Muscle of leg (tissue), 11 donors: Measurements from ENCODE around the gene DLG2. TPM values are rescaled to one million over a fixed set of nuclear protein-coding genes. Genes with fewer than 3 reads are reported as not detected.

Source experiments
- DNase-seq: peaks from one replicate; pipeline ENCODE4 v3.0.0; 2013
- H3K27ac ChIP-seq: one replicate; pipeline ENCODE4 v1.5.1; 2013; ENCODE audit warnings: mild to moderate bottlenecking, low read length, control low read depth
- H3K27me3 ChIP-seq: one replicate; pipeline ENCODE4 v1.6.1; 2013; ENCODE audit warnings: low read length; ENCODE audit not compliant: control insufficient read depth, insufficient read depth
- H3K36me3 ChIP-seq: one replicate; pipeline ENCODE4 v1.6.1; 2013; ENCODE audit warnings: low read length; ENCODE audit not compliant: control insufficient read depth, insufficient read depth
- H3K4me1 ChIP-seq: one replicate; pipeline ENCODE4 v1.6.1; 2013; ENCODE audit warnings: low read length; ENCODE audit not compliant: control insufficient read depth, insufficient read depth
- H3K4me3 ChIP-seq: one replicate; pipeline ENCODE4 v1.5.1; 2013; ENCODE audit warnings: low read length, control low read depth
- H3K9me3 ChIP-seq: replicated peaks from 2 replicates; pipeline ENCODE4 v1.6.1; 2013; ENCODE audit warnings: low read depth, low read length; ENCODE audit not compliant: control insufficient read depth
- WGBS: methylation state at CpG from one replicate; pipeline ENCODE4 v1.1.5; 2013; ENCODE audit warnings: missing lambda C conversion rate; ENCODE audit not compliant: insufficient coverage; 5-methylcytosine and 5-hydroxymethylcytosine counted together
- polyA plus RNA-seq, 8 donors: library from polyadenylated mRNA; unstranded; fragments of 120-200 nt; gene quantifications; one replicate each; pipeline versions ENCODE4 v1.2.1 to v1.2.3, GENCODE V29; 2013; ENCODE audit warnings: inconsistent platforms in 1 of 8, low replicate concordance in 1 of 8; ENCODE audit not compliant: insufficient read length in 8 of 8, insufficient read depth in 1 of 8
- total RNA-seq: library from RNA; stranded (reverse); fragments of 120-200 nt; gene quantifications from one replicate; pipeline ENCODE4 v1.2.4, GENCODE V29; 2013

DLG2 gene
- total and polyA plus RNA-seq, 9 donors = 6.4 to 19.3 (median 11.0) TPM

DNA sequence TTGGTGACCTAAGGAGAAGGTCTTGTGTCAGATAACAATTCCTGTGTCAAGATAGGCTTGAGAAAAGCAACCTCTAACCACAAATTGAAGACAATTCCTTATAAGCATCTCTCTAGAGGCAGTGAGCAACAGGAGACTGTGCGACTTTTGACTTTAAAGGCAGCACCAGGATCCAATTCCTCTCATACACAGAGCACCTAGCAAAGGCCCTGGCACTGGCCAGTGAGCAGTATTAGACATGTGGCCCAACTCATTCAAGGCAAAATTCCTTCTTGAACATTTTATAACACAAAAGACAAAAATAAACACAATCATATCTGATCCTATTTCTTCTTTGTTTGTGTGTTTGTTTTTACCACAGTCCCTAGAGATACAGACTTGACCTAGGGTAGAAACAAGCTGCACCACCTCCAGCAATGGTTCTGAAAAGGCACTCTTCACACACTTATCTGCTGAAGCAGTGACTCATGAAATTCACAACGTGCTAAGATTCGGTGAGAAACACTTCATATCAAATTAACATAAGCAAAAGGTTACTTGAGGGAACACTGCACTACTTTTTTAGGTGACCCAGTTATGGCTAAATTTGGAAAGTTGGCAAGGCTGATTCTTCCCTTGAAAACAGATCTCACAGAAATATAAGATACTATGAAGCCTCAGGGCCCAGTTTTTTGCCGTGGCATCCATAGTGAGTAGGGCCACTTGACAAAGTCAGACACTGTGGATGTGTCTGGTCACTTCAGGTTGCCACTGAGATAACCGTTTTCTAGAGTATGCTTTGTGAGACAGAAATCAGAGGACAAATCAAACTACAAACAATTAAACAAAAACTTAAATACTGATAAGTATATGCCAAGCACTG is 1018.9 kb downstream of the DLG2 start:
- no peak for DNase-seq
- H3K27ac ChIP-seq = no peak overlapping the region

DNA sequence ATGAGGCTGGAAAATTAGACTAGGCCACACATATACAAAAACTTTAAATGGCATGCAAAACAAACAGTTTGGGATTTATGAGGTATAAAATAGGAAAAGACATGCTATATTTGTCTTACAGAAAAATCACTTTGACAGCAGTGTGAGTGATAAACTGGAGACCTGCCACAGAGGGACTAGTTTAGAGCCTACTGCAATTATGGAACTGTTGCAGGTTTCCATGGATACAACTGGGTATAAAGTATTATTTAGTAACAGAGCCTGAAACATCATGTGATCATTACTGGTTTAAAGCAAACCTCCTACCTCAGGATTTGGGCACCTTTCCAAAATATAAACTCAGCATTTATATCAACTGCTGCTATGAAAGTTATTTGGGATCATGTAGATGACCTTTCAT is 1032.5 kb downstream of the DLG2 start:
- no peaks in the 10 kb centered on the region for H3K36me3 ChIP-seq
- H3K27me3 ChIP-seq = no peaks in the 10 kb centered on the region
- no peaks in the 10 kb centered on the region for H3K4me1 ChIP-seq
- H3K9me3 ChIP-seq = no peaks in the 10 kb centered on the region
- H3K27ac ChIP-seq = no peak overlapping the region
- peak; percentile 1 for DNase-seq
- no peak overlapping the region for H3K4me3 ChIP-seq

More for the DNA sequence above, 1018.9 kb downstream of the DLG2 start:
- Histone ChIP-seq H3K9me3 (no peaks in the 10 kb centered on the region), H3K27me3 (no peaks in the 10 kb centered on the region), H3K4me3 (no peak overlapping the region), H3K36me3 (no peaks in the 10 kb centered on the region), H3K4me1 (no peaks in the 10 kb centered on the region)
- 100% methylated on average over 1 of the region's 5 CpGs for WGBS

DNA sequence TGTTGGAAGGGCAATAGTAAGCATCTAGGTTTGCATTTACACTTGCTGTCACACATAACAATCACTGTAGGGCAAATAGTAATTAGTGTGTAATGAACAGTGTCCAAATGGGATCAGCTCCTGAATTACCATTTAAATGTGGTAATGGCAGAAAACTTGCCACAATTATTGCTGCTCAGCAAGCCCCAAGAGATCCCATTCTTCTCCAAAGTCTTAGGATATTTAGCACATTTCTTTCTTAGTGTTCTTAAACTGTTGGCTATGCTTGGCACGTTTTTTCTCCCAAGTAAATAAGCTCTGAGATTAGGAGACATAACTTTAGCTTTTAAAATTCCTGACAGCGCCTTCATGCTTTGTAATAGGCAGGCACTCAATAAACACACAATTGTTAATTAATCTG is 1037.0 kb downstream of the DLG2 start:
- Histone ChIP-seq H3K27me3 (no peaks in the 10 kb centered on the region), H3K4me3 (no peak overlapping the region), H3K36me3 (no peaks in the 10 kb centered on the region), H3K4me1 (no peaks in the 10 kb centered on the region), H3K9me3 (no peaks in the 10 kb centered on the region), H3K27ac (no peak overlapping the region)
- DNase-seq = no peak
- WGBS = no CpG with 5 or more reads among the region's 2 CpGs

DNA sequence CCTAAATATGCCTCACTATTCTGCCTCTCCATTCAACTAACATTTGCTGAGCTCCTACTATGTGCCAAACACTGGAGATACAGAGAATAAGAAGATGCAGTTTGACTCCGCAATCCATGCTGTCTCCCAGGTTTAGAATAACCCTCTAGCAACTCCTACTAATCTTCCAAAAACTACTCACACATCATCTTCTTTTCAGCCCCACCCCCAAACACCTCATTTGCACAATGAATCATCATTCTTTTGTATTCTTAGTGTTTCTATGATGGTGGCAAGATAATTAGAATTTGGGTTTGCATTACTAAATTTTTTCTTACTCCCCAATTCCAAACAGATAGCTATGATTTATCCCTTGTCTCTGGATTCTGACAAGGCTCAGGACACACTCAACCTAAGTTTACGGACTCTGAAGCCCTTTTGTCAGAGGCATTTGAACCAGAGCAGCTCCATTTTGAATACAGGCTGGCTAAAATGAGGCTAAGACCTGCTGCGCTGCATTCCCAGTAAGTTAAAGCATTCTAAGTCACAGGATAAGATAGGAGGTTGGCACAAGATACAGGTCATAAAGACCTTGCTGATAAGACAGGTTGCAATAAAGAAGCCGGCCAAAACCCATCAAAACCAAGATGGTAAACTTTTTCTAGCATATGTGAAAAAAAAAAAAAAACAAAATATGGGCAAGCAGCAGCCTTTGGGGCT is 1038.9 kb downstream of the DLG2 start:
- Histone ChIP-seq H3K4me1 (no peaks in the 10 kb centered on the region), H3K9me3 (no peaks in the 10 kb centered on the region), H3K36me3 (no peaks in the 10 kb centered on the region), H3K27ac (no peak overlapping the region), H3K27me3 (no peaks in the 10 kb centered on the region), H3K4me3 (no peak overlapping the region)
- WGBS = 78% methylated on average over 1 of the region's 4 CpGs
- DNase-seq = no peak

DNA sequence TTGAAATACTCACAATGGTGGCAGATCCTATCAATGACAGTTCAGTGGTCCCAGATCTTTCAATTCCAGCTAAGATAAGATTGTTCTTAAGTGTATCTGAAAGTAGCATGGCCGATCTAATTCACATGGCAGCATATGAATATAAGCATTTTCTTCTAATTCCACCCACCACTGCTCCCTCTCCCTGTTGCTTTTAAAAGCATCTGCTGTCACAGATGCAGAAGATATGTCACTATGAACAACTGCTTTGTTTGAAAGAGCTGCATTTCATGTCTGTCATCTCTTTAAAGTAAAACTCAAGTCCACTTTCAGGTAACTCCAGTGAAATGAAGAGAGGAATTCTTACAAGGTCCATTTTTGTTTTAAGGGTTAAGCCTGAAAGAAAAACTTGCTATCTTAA is 1044.0 kb downstream of the DLG2 start:
- H3K27ac ChIP-seq = no peak overlapping the region
- WGBS = no CpG with 5 or more reads among the region's 1 CpG
- no peaks in the 10 kb centered on the region for H3K36me3 ChIP-seq
- H3K27me3 ChIP-seq = no peaks in the 10 kb centered on the region
- peak; percentile 4 for DNase-seq
- no peaks in the 10 kb centered on the region for H3K9me3 ChIP-seq
- H3K4me3 ChIP-seq = no peak overlapping the region
- no peaks in the 10 kb centered on the region for H3K4me1 ChIP-seq

DNA sequence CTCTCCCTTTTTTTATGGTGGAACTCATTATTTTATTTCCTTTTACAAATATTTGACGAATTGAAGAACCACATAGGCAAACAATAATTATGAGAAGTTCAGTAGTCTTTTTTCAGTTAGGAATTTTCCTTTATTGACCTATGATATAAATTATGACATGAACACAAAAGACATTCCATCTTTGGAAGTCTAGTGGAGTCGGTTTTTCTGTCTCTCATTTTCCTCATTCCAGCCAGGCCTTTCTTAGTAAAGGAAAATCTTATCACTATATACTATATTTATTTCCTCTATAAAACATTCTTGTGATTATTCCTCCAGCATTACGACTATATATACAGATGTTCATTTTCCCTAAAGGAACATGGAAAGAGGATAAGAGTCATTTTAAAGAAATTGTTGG is 1046.1 kb downstream of the DLG2 start:
- Histone ChIP-seq H3K36me3 (no peaks in the 10 kb centered on the region), H3K27me3 (no peaks in the 10 kb centered on the region), H3K27ac (no peak overlapping the region), H3K9me3 (no peaks in the 10 kb centered on the region), H3K4me3 (no peak overlapping the region), H3K4me1 (no peaks in the 10 kb centered on the region)
- no peak for DNase-seq
- WGBS = no CpG with 5 or more reads among the region's 3 CpGs

DNA sequence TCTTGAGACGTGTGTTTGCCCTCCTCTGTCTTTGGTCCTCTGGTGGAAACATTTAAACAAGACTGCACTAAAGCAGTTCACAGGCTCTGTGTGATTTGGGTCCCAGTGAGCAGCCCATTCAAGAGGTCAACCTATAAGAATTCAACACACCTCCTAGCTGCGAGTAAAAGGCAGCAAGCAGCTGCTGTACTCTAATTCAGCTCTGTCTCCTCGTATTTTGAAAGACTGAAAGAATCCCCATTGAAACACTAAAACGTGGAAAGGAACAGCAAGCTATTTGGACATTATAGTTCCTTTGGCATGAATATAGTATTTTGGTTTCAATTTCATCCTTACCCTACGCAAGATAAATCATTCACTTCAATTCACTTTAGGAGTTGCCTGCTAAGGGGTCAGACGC is 1046.7 kb downstream of the DLG2 start:
- 58% methylated on average over 1 of the region's 6 CpGs for WGBS
- Histone ChIP-seq H3K27ac (no peak overlapping the region), H3K36me3 (no peaks in the 10 kb centered on the region), H3K4me1 (no peaks in the 10 kb centered on the region), H3K27me3 (no peaks in the 10 kb centered on the region), H3K9me3 (no peaks in the 10 kb centered on the region), H3K4me3 (no peak overlapping the region)
- peak; percentile 3 for DNase-seq

DNA sequence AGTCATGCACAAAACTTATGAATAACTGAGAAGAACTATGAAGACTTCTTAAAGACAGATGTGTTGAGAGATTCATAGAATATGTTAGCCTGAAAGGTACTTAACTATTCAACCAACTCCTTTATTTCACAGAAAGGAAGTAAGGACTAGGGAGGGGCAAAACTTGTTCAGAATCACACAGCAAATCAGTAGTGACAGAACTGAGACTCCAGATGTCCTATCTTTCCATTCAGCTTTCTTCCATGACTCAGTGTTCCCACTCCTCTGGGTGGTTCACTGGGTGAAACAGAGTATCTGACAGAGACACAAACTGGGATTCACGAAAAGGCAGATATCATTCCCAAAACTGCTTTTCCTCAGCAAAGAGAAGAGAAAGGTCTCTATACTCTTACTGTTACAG is 1053.3 kb downstream of the DLG2 start:
- H3K4me3 ChIP-seq = no peak overlapping the region
- H3K27me3 ChIP-seq = no peaks in the 10 kb centered on the region
- no peak for DNase-seq
- H3K27ac ChIP-seq = no peak overlapping the region
- no peaks in the 10 kb centered on the region for H3K4me1 ChIP-seq
- no peaks in the 10 kb centered on the region for H3K36me3 ChIP-seq
- WGBS = no CpG with 5 or more reads among the region's 1 CpG
- H3K9me3 ChIP-seq = peaks cover 2% of the 10 kb centered on the region

DNA sequence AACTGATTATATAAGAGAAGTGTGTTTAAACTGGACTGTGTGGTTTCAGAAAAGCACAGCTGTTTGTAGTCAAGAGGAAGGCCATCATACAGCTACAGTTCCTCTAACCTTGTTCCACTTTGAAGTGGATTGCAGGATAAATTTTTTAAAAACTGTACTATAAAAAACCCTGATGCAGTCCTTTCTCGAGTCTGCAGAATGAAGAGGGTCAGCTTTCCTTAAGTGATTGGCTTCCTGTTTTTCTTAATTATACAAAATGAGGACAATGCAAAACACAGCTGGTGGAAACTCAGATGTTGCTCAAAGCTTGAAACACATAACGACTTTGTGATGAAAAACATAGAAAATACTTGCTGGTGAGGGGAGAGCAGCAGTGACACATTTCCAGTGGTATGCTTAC is 1060.5 kb downstream of the DLG2 start:
- Histone ChIP-seq H3K27ac (no peak overlapping the region), H3K4me1 (no peaks in the 10 kb centered on the region), H3K36me3 (no peaks in the 10 kb centered on the region), H3K4me3 (no peak overlapping the region), H3K9me3 (peaks cover 3% of the 10 kb centered on the region), H3K27me3 (no peaks in the 10 kb centered on the region)
- WGBS = no CpG with 5 or more reads among the region's 2 CpGs
- DNase-seq = peak; percentile 15

DNA sequence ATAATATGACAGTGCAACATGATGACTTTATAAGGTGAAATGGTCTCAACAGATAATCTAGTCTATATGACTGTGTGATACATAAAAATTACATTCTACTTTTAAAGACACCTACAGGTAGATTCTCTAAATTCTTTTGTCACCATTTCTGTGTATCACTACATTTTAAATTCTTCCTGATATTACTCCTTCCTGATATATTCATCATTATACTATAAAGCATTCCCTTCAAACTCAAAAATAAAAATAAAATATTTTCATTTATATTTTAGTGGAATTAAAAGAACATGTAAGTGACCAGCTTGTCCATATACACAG is 1062.3 kb downstream of the DLG2 start:
- no peaks in the 10 kb centered on the region for H3K36me3 ChIP-seq
- no peak overlapping the region for H3K27ac ChIP-seq
- no peaks in the 10 kb centered on the region for H3K4me1 ChIP-seq
- no peak for DNase-seq
- H3K27me3 ChIP-seq = no peaks in the 10 kb centered on the region
- H3K4me3 ChIP-seq = no peak overlapping the region
- H3K9me3 ChIP-seq = peaks cover 3% of the 10 kb centered on the region
